ENCODE measurements around the gene JMJD8.

The JMJD8 gene

DNA sequence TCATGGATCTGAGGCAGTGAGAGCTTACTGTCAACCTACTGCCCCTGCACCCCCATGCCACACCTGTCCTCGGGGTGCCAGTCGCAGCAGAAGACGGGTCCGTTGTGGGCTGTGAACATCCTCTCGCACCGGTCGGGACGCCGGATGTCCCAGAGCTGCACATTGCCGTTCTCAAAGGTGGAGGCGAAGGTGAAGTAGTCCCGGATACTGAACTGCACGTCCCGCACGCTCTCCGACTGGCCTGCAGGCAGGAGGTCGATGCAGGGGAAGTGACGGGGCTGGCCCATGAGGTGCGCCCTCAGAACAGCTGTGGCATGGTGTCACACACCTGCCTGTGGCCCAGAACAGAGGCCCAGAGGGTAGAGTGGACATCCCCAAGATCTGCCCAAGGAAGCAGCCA is 3.4 kb upstream of the JMJD8 start:
- no peak for DNase-seq

DNA sequence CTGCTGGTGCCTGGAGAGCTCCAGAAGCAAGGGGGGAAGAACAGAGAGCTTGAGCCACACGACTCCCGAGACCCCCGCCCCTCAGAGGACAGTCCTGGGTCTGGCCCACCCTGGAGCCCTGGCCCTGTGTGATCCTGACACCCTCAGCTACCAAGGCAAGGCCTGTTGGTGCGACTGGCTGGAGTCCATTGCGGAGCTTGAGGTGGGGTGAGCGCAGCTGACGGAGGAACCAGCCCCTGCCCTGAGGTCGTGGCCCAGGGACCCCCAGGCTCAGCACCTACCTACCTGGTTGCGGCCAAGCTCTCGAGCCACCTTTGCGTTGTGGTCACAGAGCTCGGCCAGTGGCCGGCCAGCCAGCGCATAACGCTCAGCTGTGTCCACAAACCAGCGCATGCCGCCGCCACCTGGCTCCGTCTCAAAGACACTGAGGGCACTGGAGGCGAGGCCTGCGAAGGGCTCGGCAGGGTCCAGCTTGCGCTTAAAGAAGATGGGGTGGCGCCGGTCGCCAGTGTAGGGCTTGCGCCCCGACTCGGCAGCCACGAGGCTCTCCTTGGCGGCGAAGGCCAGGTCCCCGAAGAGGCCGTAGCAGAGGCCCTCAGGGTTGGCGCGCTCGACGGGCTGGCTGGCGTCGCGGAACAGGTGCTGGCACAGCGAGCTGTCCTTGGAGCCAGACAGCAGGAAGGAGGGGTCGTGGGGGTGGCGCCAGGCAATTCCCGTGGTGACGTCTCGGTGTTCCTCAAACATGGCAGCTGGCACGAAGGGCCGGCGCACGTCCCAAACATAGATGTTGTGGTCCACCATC is 2.5 kb upstream of the JMJD8 start:
- DNase-seq: no peak

DNA sequence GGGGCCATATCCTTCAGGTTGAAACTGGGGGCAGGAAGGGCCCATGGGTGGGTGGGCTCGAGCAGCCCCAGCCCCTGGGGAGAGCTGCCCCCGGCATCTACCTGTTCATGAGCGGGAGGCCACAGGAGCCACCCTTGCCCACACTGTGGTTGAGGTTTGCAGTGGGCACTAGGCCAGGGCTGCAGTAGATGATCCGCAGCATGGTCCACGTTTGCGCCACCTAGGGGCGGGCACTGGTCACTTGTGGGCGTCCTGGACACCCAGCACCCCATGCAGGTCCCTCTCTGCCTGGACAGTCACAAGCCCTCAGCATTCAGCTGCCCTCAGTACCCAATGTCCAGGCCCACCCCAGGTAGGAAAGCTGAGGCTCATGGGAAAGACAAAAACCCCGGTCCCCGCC is 1.8 kb upstream of the JMJD8 start:
- peak; percentile 62 for DNase-seq

DNA sequence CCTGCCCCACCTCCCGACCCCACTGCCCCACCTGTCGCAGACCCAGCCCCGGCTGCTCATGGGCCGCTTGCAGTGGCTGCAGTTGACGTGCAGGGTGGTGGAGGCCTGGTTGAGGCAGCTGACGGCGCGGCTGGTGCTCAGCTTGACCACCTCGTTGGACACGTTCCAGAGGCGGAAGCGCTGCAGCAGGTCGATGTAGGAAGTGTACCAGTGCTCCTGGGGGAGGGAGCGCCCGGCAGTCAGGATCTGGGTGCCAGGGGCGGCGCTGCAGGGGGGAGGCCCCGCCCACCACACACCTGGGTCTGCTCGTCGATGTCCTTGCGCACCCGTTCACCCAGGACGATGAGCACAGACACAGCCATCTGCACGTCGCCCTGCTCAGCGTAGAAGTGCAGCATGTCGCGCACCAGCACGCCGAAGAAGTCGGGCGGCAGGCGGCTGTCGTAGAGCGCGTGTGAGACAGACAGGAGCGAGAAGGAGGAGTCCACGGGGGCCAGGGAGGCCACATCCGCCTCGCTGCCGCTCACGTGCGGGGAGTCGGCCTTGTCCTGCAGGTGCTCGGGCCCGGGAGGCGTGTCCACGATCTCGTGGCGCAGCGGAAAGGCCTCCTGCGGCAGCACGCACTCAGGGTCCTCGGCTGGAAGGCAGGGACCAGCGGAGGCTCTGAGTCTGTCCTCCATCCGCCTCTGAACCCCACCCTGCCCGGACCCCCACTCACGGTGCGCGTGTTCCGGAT is 995 bp upstream of the JMJD8 start:
- DNase-seq: peak; percentile 84

DNA sequence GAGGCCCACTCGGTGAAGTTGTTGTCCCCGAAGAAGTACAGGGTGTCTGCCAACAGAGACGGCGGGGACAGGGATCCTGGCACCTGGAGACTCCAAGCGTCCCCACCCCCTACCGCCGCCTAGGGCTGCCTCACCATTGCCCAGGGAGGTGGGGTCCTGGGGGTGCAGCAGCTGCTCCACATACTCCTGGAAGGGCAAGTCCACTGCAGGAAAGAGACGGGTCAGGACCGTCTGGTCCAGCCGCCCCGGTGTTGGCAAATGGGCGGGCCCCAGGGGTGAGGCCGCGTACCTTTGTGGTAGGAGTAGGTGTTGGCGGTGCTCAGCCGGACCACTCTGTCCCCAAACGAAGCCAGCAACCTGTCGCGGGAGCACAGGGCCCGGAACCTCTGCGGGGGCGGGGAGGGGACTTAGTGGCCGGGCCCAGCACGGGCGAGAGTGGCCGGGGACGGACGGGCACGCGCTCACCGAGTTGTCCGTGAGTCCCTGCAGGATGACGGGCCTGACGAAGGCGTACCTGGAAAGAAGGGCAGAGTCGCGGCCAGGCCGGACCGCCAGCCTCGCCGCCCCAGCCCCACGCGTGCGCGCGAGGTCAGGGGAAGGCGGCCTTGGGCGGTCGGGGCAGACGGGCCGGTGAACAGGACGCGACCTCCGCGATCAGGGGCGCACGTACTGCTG is 601 bp downstream of the JMJD8 start:
- DNase-seq: no peak

DNA sequence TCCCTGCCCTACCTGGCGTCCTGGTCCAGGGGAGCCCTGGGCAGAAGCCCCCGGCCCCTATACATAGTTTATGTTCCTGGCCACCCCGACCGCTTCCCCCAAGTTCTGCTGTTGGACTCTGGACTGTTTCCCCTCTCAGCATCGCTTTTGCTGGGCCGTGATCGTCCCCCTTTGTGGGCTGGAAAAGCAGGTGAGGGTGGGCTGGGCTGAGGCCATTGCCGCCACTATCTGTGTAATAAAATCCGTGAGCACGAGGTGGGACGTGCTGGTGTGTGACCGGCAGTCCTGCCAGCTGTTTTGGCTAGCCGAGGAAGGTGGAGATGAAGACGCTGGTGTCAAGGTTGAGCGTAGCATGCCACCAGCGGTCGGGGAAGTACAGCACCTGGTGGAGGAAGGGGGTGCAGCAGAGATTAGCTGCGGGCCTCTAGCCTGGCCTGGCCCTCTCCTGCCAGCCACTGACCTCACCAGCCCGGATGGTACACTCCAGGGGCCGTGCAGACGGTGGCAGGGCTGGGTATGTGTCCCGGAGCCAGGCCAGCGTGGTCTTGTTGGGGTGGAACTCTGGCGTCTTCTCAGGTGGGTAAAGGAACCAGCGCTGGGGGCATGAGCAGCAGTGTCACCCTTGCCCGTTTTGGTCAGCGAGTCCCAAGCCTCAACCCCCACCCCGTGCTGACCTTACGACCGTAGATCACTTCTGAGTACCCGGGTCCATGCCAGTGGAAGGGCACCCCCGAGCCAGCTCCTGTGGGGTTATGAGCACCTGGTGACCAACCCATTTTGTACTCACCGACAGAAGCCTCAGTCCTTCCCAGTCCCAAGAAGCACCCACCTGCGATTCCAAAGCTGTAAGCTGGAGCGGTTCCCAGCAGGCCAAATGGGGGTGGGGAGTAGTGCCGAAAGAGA is 1.4 kb downstream of the JMJD8 start:
- no peak for DNase-seq

DNA sequence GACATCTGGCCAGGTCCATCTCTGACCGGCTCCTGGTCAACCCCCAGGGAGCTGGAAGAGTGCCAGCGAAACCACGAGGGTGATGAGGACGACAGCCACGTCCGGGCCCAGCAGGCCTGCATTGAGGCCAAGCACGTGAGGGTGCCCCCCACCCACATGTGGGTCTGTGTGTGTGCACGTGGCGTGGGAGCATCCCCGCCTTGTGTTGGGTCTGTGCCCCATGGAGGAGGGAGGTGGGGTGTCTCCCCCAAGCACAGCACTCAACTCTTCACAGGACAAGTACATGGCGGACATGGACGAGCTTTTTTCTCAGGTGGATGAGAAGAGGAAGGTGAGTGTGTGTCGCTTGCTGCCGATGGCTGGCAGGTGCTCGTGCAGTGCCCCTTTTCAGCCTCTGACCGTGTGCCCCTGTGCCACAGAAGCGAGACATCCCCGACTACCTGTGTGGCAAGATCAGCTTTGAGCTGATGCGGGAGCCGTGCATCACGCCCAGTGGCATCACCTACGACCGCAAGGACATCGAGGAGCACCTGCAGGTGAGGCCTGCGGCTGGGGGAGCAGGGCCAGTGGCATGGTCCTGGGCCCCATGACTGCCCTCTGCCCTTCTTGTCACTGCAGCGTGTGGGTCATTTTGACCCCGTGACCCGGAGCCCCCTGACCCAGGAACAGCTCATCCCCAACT is 2.2 kb downstream of the JMJD8 start:
- DNase-seq: no peak

DNA sequence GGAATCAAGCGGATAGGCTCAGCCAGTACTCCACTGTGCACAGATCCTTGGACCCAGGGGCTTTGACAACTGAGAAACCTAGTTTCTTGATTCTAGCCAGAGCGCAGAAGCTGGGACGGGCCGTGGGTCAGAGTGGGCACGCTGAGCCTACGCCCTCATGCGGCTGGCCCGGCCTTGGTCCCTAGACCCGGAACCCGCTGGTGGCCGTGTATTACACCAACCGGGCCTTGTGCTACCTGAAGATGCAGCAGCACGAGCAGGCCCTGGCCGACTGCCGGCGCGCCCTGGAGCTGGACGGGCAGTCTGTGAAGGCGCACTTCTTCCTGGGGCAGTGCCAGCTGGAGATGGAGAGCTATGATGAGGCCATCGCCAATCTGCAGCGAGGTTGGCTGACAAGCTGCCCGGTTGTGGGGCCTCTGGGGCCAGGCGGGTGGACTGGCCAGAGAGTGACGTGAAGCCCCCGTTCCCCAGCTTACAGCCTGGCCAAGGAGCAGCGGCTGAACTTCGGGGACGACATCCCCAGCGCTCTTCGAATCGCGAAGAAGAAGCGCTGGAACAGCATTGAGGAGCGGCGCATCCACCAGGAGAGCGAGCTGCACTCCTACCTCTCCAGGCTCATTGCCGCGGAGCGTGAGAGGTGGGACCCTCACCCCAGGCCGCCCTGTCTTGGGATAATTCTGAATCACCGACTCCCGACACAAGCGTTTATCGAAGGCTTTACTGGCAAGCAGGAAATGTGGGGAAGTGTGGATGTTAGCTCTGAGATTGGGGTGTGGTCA is 3.0 kb downstream of the JMJD8 start:
- DNase-seq: peak; percentile 24

DNA sequence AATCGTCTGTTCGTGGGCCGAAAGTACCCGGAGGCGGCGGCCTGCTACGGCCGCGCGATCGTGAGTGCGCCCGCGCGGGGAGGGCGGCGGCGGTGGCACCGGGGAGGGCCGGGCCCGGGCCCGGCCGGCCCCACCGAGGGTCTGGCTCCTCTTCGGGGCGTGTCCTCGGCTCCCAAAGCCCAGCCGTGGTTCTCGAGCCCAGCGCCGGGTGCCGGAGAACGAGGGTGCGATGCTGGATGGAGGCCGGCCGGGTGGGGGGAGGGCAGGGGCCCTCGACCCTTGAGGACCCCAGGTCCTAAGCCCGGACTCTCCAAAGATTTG is 3.5 kb downstream of the JMJD8 start:
- DNase-seq: no peak

DNA sequence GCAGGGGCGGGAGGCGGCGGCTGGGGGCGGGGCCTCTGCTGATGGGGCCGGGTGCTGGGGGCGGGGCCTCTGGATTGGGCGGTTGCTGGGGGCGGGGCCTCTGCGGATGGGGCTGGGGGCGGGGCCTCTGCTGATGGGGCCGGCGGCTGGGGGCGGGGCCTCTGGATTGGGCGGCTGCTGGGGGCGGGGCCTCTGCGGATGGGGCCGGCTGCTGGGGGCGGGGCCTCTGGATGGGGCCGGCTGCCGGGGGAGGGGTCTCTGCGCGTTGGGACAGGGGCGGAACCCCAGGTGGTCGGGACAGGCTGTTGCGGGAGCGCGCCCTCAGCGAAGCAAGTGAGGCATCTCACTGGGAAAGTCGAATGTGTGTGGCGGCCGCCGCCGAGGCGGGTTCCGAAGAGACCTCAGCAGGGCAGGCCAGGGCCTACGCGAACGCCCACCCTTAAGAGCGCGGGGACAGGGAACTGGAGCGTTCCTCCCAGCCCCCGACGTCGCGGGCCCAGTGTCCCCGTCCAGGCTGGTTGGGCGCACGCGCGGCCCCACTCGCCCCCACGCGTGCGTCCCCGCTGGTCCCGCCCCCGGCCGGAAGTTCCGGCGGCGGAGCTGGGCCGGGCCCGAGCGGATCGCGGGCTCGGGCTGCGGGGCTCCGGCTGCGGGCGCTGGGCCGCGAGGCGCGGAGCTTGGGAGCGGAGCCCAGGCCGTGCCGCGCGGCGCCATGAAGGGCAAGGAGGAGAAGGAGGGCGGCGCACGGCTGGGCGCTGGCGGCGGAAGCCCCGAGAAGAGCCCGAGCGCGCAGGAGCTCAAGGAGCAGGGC is 4.1 kb downstream of the JMJD8 start, which contains the start of gene STUB1:
Gene STUB1 (plus strand): TSS at position 597 of the 811 bp plus-strand sequence. CDS start 116 bp downstream, at position 713.
- DNase-seq: peak; percentile 75

DNA sequence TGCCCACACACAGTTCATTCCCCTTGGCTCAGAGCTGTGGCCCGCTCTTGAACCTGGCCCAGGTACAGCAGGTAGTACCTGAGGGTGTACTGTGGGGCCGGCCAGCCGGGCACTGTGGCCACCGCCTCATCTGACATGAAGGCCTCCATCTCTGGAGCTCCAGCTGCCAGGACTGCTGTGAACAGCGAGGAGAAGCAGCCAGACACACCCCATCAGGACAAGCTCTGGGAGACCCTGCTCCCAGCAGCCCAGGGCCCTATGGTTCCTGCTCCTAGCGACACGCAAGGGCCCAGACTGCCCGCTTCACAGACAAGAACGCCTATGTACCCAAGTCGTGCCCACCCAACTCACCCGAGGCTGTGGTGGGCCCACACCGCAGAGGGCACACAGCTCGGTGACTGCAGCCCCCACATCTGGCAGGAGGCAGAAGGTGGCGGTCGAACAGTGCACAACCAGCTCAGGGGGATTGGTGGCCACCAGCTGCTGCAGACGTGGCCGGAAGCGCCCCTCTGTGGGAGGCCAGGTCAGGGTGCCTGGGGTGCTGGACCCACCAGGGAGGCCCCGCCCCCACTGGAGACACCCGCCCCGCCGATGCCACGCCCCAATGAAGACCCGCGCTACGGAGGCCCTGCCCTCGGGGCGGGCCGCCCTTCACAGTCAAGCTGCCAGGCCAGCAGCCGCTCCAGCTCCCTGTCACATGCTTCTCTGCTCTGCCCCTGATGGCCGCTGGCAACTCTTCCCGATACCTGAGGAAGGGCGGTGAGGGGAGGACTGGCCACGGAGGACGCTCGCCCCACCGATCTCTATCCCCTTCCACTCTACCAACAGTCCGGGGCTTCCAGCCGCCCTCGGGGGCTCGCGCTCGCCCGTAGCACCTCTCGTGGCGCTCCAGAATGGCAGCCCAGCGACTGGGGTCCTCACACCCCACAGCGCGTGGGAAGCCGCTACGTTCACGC is 5.0 kb downstream of the JMJD8 start:
- DNase-seq: peak; percentile 77

DNA sequence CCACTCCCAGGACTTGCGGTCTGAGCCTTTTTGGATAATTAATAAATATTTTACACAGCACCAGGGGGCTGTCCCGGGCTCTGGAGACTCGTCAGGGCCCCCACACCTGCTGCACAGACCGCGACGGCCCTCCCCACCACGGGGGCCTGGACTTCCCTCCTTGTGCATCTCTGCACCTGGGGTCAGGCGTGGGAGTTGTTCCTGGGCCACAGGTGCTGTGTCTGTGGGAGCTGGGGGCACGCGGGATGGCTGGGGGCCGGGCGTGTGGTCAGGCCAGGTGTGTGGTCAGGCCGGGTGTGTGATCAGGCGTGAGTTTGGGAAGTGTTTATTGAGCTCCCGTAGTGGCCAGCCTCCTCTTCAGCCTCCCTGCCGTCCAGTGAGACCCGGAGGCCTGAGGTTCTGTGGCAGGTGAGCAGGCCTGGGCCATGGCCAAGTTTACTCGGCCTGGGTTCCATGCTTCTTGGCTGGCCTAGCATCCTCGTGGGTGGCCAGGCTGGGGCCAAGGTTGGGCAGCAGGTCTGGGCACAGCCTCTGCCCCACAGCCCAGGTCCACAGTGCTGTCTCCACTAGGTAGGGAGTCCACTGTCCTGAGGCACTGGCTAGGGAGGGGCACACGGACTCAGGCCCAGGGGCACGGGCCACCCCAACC is 5.8 kb downstream of the JMJD8 start:
- no peak for DNase-seq

DNA sequence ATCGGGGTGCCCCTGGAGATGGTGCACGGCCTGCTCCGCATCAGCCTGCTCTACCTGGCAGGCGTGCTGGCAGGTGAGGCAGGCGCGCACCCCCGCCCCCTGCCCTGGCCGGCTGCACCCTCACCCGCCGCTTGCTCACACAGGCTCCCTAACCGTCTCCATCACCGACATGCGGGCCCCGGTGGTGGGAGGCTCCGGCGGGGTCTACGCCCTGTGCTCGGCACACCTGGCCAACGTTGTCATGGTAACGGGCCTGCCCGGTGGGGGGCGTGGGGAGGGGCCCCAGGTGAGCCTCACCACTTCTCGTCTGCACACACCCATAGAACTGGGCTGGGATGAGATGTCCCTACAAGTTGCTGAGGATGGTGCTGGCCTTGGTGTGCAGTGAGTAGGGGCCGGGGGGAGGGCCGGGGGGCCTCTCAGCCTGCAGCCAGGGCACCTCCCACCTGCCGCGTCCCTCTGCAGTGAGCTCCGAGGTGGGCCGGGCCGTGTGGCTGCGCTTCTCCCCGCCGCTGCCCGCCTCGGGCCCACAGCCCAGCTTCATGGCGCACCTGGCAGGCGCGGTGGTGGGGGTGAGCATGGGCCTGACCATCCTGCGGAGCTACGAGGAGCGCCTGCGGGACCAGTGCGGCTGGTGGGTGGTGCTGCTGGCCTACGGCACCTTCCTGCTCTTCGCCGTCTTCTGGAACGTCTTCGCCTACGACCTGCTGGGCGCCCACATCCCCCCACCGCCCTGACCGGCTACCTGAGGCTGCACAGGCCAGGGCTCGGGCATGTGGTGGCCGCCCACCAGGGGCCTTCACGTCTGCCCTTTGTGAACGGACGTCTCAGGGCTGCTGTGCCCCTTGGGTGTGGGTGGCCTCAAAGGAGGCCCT is 6.6 kb downstream of the JMJD8 start:
- DNase-seq: no peak

DNA sequence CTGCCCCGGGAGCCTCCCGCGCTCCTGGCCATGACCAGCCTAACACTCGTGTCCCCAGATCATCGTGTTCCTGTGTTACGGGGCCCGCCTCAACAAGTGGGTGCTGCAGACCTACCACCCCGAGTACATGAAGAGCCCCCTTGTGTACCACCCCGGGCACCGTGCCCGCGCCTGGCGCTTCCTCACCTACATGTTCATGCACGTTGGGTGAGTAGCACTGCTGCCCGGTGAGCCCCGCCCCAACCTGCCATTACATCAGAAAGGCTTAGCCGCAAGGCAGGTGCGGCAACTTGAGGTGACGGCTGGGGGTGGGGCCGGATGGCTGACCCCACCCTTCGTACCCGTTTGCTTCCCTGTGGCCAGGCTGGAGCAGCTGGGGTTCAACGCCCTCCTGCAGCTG is 7.2 kb downstream of the JMJD8 start:
- peak; percentile 49 for DNase-seq

DNA sequence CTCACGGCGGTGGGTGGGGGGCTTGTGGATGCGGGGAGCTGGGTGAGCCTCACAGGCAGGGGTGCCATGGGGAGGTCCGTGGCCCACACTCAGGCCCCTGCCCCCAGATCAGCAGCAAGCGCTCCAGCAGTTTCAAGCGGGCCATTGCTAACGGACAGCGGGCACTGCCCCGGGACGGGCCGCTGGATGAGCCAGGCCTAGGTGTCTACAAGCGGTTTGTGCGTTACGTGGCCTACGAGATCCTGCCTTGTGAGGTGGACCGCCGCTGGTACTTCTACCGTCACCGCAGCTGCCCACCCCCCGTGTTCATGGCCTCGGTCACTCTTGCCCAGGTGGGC is 7.6 kb downstream of the JMJD8 start:
- no peak for DNase-seq

DNA sequence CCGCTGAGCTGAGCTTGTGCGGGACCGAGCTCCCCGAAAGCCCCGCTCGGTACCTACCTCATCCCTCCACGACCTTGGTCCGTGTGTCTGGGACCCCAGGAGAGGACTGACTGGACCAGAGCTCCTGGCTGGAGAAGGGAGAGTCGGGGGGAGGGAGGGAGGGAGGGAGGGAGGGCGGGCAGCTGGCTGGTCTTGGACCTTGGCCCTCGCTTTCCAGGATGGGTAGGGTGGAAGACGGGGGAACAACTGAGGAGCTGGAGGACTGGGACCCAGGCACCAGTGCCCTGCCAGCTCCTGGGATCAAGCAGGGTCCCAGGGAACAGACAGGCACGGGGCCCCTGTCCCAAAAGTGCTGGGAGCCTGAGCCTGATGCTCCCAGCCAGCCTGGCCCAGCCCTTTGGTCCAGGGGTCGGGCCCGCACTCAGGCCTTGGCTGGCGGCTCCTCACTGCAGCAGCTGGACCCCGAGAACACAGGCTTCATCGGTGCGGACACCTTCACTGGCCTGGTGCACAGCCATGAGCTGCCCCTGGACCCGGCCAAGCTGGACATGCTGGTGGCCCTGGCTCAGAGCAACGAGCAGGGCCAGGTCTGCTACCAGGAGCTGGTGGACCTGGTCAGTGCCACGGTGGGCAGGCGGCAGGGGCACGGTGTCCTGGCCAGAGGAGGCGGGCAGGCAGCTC is 8.1 kb downstream of the JMJD8 start:
- no peak for DNase-seq
